Measurements from ENCODE around the gene ROBO1.

Gene ROBO1

DNA sequence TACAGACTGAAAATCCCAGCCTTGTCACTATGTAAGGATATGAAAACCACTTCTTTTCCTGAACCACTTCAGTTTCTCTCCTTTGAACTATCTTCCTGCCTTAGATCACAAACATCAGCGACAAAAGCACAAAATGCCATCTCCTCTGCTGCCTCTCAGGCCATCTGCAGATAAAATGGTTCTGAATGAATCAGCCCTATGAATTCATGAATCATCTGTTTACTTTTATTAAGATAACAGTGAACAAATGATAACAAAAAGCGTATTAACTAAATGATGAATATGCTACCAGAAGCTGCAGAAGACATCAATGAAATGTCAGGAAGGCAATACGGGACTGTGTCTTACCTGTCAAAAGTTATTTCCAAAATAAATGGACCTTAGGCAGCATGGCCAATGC lies 928.1 kb downstream of the ROBO1 start:
- no peak for DNase-seq (ENCODE audit: low read depth)

DNA sequence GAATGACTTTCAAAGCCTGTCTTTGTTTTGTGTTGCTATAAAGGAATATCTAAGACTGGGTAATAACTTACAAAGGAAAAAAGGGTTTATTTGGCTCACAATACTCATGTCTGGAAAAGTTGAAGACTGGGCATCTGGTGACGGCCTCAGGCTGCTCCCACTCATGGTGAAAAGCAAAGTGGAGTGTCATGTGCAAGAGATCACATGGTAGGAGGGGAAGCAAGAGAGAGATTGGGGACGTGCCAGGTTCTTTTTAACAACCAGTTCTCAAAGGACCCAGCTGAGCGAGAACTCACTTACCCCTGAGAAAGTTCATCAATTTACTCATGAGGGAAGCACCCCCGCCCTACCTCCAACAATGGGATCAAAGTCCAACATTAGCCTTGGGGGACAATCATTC lies 929.4 kb downstream of the ROBO1 start:
- DNase-seq (ENCODE audit: low read depth): no peak

DNA sequence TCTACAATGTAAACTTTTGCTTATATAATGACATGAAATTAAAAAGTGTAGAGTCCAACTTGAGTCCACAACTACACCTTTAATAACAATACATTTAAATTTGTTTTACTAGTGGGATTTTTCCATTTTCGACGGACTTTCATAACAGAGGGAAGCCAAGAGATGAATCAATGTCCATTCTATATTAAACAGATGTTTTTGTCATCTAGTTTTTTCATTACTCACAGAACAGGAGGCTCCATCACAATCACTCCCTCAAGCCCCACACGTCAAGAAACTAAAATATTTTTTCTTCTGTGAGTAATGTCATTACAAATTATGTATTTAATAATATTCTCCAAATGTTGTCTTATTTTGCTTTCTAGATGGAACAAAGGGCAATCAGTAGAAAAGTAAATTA lies 932.9 kb downstream of the ROBO1 start:
- DNase-seq (ENCODE audit: low read depth): no peak

DNA sequence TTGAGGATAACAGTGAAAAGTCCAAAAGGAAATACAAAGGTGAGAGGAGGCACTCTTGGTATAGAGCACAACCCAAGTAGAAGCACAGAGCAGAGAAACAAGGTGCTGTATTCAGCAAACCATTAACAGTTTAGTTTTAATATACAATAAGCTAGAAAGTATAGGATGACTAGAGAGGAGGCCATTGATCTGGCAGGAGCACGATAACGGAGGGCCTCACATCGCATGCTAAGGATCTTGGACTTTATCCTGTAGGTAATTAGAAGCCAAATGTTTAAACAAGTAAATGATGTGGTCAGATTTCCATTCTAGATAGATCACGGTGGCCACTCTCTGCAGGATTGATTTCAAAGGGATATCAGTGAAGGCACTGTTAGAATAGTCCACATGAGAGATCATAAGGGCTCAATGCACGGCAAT lies 935.0 kb downstream of the ROBO1 start:
- no peak for DNase-seq (ENCODE audit: low read depth)

DNA sequence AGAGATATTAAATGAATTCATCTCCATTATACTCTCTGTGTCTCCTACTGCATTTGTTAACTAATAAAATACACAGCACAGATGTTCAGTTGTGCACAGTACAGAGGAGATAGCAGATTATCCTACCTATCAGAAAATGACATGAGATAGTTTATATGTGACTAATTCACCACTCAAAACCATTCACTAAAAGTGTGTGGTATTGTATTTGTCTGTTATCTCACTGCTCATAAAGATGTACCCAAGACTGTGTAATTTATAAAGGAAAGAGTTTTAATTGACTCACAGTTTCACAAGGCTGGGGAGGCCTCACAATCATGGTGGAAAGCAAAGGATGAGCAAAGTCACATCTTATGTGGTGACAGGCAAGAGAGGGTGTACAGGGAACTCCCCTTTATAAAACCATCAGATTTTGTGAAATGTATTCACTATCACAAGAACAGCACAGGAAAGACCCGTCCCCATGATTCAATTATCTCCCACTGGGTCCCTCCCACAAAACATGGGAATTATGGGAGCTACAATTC lies 936.3 kb downstream of the ROBO1 start:
- no peak for DNase-seq (ENCODE audit: low read depth)

DNA sequence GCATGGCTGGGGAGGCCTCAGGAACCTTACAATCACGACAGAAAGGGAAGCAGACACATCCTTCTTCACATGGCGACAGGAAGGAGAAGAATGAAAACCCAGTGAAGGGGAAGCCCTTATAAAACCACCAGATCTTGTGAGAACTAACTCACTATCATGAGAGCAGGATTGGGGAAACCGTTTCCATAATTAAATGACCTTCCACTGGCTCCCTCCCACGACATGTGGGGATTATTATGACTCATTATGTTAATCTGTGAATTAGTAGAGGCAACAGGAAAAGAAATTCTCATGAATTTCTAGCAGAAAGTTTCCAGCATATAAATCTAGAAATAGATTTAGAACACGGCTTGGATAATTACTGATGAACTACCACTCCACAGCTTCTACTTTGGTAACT lies 937.3 kb downstream of the ROBO1 start:
- DNase-seq (ENCODE audit: low read depth): no peak

DNA sequence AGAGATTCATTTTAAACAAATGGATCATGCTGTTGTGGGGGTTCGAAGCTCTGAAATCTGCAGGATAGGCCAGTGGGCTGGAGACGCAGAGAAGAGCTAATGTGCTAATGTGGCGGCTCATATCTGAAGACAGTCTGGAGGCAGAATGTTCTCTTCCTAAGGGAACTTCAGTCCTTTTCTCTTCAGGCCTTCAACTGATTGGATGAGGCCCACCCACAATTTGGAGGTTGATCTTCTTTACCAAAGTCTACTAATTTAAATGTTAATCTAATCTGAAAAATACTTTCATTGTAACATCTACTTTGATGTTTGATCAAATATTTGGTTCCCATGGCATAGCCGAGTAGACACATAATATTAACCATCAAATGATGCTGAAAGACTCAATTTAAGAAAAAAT lies 940.2 kb downstream of the ROBO1 start:
- DNase-seq (ENCODE audit: low read depth): no peak

DNA sequence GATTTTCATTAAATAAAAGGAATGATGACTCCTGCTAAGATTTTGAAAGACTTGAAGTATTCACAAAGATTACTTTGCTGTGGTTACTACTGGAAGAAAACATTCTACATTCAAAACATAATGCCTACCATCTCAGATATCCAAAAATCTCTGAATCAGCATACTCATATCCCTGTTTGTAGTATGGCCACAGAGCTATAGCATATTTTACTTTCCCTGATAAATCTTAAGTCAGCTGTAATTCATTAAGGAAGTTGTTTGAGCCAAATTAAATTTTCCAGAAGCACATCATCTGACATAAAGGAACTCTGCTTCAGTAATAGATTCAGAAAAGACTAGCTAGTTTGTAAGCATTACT lies 942.0 kb downstream of the ROBO1 start:
- no peak for DNase-seq (ENCODE audit: low read depth)

DNA sequence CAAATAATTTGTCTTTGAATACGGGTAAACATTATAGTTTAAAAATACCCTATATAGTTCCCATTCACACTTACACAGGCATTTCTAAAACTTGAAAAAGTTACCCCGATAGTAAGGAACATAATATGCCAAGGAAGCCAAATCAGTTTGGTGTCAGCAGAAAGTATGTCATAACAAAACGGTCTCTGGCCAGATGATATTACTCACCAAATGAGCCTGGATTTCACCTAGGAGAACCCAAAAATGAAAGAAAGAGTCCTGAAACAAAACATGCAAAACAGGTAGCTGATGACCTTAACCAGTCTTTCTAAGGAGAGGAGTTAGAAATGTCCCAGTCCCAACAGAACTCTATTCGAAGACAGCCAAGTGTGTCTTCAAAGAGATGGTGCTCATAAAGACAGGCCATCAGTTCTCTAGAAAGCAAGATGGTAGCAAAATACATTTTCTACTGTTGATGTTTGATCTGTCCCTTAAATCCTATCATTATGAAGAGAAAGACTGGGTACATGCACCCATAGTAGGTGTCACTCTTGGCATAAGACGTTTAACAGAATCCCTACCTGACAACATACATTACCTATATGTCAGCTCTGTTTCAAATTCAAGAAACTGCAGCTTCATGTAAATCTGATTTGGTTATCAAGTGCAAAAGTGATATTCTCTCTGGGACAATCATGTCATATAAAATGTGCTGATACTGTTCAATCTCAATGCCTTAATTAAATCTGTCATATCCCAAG lies 942.5 kb downstream of the ROBO1 start:
- DNase-seq (ENCODE audit: low read depth): no peak

DNA sequence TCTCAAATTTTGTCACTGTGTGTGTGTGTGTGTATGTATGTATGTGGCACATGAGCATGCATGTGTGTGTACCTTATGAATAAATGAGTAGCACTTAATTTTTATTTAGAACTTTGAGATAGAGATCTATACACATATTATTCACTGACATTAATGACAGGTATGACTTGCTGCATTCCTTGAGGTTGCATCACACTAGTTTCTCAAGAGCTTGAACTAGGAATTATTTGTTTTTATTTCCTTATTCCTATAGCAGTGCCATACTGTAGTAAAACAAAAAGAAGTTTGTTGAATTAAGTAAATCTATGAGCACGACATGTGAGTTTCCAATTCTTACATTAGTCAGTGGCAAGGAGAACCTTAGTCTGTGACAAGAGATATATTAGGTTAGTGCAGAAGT lies 943.9 kb downstream of the ROBO1 start:
- DNase-seq (ENCODE audit: low read depth): no peak

DNA sequence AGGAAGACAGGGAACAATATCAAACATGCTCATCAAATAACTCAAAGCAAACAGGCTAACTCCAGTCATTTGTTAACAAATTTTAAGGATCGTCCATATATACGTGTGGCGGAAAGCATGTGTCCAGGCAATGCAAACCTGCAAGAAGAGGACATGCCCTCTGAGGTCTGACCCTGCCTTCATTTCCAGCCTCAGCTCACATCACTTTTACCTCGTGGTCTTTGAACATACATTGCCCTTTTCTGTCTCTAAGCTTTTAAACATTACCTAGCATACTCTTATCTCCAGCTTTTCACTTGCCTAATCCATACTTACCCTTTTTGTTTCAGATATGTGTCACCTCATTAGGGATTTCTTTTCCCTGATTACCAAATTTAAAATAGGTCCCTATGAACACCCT lies 944.4 kb downstream of the ROBO1 start:
- no peak for DNase-seq (ENCODE audit: low read depth)

DNA sequence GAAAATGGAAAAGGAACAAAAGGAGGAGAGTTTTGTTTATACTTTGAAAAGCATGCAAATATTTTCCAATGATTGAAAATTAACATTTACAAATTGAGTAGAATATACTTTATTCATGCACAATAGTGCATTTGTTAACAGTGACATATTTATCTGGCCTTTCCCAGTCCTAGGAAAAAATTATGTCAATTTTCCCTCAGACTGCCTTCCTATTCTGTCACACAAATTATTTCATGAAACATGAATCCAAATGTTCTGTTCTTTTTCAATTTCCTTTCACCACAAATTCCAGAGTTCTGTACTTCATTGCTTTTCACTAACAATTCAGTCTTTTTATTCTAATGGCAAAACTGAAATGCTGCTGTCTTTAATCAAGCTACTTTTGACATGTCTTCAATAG lies 945.1 kb downstream of the ROBO1 start:
- DNase-seq (ENCODE audit: low read depth): no peak

DNA sequence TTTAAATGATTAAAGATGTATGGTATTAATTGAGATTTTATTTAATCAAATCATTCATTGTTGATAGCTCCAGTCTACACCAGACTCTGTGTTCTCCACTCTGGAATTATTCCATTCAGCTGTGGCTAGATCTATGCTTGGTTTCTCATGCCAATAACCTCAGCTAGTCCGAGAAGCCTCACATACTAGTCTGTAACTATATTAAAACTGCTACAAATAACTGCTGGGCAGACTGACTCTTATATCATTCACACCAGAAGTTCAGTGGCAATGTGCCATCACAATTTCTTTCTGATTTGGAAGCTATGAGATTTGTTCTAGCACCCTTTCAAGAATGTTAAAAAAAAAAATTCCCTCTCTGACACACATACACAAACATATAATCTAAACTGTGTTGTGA lies 947.3 kb downstream of the ROBO1 start:
- no peak for DNase-seq (ENCODE audit: low read depth)

DNA sequence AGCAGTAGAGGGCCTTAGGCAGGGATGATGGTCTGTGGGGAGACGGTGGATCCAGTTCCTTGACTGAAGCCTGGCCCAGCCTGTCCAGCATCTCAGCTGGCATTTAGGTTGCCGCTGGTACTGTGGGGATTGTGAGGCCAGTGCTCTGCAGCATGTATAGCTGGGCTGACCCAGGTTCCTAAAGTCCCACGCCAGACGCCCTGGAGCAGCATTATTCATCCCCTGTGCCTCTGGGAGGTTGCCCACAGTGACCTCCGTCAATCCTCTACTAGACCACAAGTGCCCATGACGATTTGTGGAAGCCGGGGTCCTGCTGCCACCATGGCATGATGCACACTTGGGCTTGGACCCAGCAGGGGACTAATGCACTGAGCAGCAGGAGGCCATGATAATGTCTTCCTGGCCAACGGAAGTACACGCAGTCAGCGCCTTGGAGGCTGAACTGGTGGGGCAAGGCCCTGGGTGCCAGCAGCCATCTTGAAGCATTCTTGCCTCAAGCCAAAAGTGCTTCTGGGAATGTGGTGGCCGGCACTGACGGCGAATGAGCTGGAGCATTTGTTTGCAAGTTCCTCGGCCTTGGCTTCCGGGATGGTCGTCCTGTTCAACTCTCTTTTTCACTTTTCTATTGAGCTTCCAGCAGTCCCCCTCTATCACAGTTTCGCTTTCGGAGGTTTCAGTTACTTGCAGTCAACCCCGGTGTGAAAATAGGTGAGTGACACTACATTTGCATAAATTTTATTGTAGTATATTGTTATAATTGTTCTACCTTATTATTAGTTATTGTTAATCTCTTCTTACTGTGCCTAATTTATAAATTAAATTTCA lies 949.4 kb downstream of the ROBO1 start:
- DNase-seq (ENCODE audit: low read depth): no peak

DNA sequence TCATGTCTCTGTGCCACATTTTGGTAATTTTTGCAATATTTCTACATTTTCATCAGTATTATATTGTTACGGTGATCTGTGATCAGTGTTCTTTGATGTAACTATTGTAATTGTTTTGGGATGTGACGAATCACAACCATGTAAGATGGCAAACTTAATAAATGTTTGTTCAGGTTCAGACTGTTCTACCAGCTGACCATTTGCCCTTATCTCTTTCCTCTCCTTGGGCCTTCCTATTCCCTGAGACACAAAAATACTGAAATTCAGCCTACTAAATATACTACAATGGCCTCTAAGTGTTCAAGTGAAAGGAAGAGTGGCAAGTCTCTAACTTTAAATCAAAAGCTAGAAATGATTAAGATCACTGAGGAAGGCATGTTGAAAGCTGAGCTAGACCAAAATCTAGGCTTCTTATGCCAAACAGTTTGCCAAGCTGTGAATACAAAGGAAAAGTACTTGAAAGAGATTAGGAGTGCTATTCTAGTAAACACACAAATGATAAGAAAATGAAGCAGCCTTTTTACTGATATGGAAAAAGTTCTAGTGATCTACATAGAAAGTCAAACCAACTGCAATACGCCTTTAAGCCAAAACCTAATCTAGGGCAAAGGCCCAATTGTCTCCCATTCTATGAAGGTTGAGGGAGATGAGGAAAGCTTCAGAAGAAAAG lies 952.8 kb downstream of the ROBO1 start:
- no peak for DNase-seq (ENCODE audit: low read depth)

DNA sequence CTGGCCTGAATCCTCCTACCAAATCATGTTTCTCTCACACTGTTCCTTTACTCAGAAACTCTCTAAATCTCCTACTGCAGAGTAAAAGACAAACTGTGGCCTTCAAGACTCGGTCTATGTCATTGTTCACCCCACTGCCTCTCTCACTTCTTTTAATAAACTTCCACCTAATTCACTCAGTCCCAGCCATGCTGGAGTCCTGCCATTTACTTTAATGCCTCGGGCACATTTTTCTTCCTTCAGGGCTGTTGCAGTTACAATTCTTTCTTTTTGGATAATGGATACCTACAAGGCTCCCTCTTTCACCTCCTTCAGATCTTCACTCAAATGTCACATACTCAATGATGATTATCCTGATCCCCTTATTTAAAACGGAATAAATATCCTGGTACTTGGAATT lies 955.6 kb downstream of the ROBO1 start:
- no peak for DNase-seq (ENCODE audit: low read depth)

DNA sequence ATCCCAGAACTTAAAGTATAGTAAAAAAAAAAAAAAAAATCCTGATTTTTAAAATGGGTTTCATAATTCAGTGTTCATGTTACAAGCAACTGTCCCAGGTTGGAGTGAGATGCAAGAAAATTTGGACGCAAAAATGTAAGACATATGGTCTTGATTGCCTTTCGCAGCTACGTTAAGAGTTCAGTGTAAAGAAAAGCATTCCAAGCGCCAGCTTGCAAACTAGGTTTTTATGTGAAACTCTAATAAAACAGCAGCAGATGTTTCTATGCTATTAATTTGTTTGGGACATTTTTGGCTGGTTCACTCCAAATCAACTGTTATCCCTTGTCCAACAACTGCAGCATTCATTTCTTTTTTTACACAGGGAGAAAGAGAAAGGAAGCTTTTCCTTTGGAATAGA lies 957.8 kb downstream of the ROBO1 start:
- DNase-seq (ENCODE audit: low read depth): no peak

DNA sequence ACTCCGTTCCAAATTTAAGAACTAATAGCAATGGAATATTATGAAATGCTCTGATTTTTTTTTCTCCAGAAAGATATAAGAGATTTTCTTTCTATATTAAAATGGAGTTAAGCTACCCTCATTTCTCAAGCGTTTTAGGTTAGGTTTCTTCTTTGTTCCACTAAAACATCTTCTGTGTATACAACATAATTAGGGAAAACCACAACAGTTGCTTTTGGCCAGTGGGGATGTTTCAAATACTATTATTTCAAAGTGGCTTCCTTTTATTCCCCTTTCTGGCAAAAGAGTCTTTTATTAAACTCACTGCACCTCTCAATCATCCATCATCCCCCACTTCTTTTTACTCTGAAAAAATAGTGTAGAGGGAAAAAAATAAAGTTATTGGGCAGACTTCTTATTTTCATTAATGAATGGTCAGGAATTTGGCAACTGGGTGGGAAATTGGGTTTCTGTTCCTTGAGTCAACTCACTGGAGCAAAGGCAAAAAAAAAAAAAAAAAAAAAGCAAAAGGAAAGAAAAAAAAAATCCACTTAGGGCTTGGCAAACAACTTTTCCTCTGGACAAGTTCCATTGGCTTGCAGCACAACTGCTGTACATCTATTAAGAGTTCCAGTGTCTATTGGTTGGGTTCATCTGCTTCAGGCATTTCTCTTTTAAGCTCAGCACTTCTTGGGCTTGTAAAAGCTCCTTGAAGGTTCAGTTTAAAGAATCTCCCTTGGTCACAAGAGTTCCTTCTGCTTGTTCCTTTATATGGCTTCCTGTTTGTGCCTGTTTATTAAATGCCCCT lies 963.4 kb downstream of the ROBO1 start:
- no peak for DNase-seq (ENCODE audit: low read depth)

DNA sequence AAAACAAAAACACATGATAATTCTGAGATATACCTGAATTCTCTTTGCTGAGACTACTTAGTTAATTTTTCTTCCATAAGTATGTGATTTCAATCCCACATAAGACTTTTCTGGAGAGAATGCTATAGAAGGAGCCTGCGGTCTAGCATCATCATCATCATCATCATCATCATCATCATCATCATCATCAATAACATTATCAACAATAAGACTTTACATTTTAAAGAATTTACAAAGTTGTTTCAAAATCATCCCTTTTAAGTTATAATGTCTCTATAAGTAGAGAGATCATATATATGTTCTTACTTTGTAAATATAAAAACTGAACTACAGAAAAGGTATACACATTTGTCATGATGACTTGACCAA lies 965.3 kb downstream of the ROBO1 start:
- DNase-seq (ENCODE audit: low read depth): no peak

DNA sequence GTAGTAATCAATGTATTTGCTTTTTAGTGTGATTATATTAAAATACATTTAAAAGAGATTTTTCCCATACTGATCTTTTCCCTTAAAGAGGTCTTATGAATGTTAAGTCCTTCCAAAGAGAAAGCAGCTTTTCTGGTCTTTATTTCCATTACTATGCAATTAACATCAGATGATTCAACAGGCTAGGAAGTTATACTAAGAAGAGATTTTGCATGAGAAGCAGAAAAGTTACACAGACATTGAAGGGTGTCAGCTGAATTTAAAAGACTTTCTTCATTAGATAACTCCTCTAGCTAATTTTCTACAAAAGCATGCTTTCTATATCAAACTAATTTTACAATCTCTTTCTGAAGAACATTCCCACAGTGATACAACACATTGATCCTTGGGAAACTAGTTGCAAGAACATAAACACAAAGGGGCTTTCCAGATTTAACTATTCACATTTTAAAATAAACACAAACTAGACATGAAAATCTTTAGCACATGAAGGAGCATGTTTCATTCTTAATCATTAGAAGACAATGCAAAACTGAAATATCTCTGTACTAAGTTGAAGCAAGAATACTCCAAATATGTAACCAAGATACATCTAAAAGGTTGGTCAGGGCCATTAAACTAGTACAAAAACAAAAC lies 965.8 kb downstream of the ROBO1 start:
- DNase-seq (ENCODE audit: low read depth): no peak

DNA sequence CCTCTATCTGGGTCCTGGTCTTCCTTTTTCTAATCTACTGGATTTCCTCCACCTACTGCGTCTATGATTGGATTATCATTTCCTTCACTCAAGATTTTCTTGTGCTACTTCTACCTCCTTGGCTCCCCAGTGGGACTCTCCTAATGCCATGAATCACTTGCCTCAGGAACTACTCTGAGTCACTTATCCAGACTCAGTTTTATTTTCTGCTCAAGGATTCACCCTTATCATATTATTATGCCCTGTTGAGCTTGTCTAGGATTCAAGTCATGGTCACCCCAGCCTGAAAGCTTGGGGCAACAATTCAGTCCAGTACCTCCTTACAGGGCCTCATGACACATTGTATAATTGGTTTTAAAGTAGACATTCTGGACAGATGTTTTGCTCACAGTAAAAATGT lies 968.1 kb downstream of the ROBO1 start:
- no peak for DNase-seq (ENCODE audit: low read depth)
